H9 (cell line): ENCODE data around the gene NECTIN1. TPM values are rescaled to one million over a fixed set of nuclear protein-coding genes. Genes with fewer than 3 reads are reported as not detected.

Source experiments
- DNase-seq: peaks from one replicate; pipeline ENCODE4 v3.0.0-alpha.2; 2017
- H2AFZ ChIP-seq: one replicate; pipeline ENCODE4 v1.6.1; 2013; ENCODE audit warnings: mild to moderate bottlenecking, low read length, control low read depth, moderate library complexity
- H2AK5ac ChIP-seq: 2 replicates; pipeline ENCODE4 v1.6.1; 2013; ENCODE audit warnings: low read length, control low read depth, mixed read lengths; ENCODE audit not compliant: insufficient read length
- H2BK120ac ChIP-seq: one replicate; pipeline ENCODE4 v1.6.1; 2013; ENCODE audit warnings: low read depth, mild to moderate bottlenecking, low read length, control low read depth, inconsistent platforms; ENCODE audit not compliant: poor library complexity, severe bottlenecking
- H2BK12ac ChIP-seq: 2 replicates; pipeline ENCODE4 v1.6.1; 2013; ENCODE audit warnings: low read length, control low read depth, mixed read lengths, low read depth; ENCODE audit not compliant: insufficient read length
- H2BK15ac ChIP-seq: 2 replicates; pipeline ENCODE4 v1.6.1; 2013; ENCODE audit warnings: low read depth, low read length, control low read depth
- H2BK20ac ChIP-seq: one replicate; pipeline ENCODE4 v1.6.1; 2013; ENCODE audit warnings: low read depth, mild to moderate bottlenecking, low read length, control low read depth, inconsistent platforms; ENCODE audit not compliant: poor library complexity, severe bottlenecking
- H2BK5ac ChIP-seq: 2 replicates; pipeline ENCODE4 v1.6.1; 2013; ENCODE audit warnings: low read length, control low read depth, mixed read lengths; ENCODE audit not compliant: insufficient read length
- H3K14ac ChIP-seq: 2 replicates; pipeline ENCODE4 v1.6.1; 2013; ENCODE audit warnings: low read length, control low read depth; ENCODE audit not compliant: insufficient read depth
- H3K18ac ChIP-seq: 2 replicates; pipeline ENCODE4 v1.6.1; 2013; ENCODE audit warnings: low read depth, mild to moderate bottlenecking, mixed read lengths, low read length, control low read depth; ENCODE audit not compliant: insufficient read length
- H3K23ac ChIP-seq: 2 replicates; pipeline ENCODE4 v1.6.1; 2013; ENCODE audit warnings: low read length, control low read depth, mixed read lengths, low read depth; ENCODE audit not compliant: insufficient read length
- H3K23me2 ChIP-seq: 2 replicates; pipeline ENCODE4 v1.6.1; 2013; ENCODE audit warnings: low read depth, mild to moderate bottlenecking, mixed read lengths, low read length, control low read depth; ENCODE audit not compliant: insufficient read length, poor library complexity, severe bottlenecking
- H3K27ac ChIP-seq: 2 replicates; pipeline ENCODE4 v1.5.1; 2013; ENCODE audit warnings: low read length, control low read depth, mixed read lengths, low read depth; ENCODE audit not compliant: insufficient read length
- H3K27me3 ChIP-seq: 2 replicates; pipeline ENCODE4 v1.6.1; 2013; ENCODE audit warnings: low read length, control low read depth, inconsistent platforms; ENCODE audit not compliant: insufficient read depth
- H3K4ac ChIP-seq: 2 replicates; pipeline ENCODE4 v1.6.1; 2013; ENCODE audit warnings: low read depth, mild to moderate bottlenecking, control low read depth, inconsistent platforms, low read length, moderate library complexity
- H3K4me1 ChIP-seq: 2 replicates; pipeline ENCODE4 v1.6.1; 2013; ENCODE audit warnings: low read length, control low read depth, inconsistent platforms; ENCODE audit not compliant: insufficient read depth
- H3K4me2 ChIP-seq: 2 replicates; pipeline ENCODE4 v1.6.1; 2013; ENCODE audit warnings: low read length, control low read depth, mixed read lengths; ENCODE audit not compliant: insufficient read length, insufficient read depth
- H3K56ac ChIP-seq: 2 replicates; pipeline ENCODE4 v1.6.1; 2013; ENCODE audit warnings: low read depth, mild to moderate bottlenecking, mixed read lengths, low read length, control low read depth; ENCODE audit not compliant: insufficient read length
- H3K79me1 ChIP-seq: 2 replicates; pipeline ENCODE4 v1.6.1; 2013; ENCODE audit warnings: low read depth, mild to moderate bottlenecking, moderate library complexity, low read length, control low read depth, inconsistent platforms; ENCODE audit not compliant: insufficient read depth, poor library complexity, severe bottlenecking
- H3K79me2 ChIP-seq: 2 replicates; pipeline ENCODE4 v1.6.1; 2013; ENCODE audit warnings: low read length, control low read depth, inconsistent platforms; ENCODE audit not compliant: insufficient read depth
- H3K9ac ChIP-seq: 2 replicates; pipeline ENCODE4 v1.6.1; 2013; ENCODE audit warnings: low read length, control low read depth, mixed read lengths; ENCODE audit not compliant: insufficient read length; ENCODE audit errors: extremely low read depth
- H3K9me3 ChIP-seq: one replicate; pipeline ENCODE4 v1.6.1; 2013; ENCODE audit warnings: low read depth, low read length, inconsistent platforms; ENCODE audit not compliant: control insufficient read depth
- H3T11ph ChIP-seq: one replicate; pipeline ENCODE4 v1.6.1; 2013; ENCODE audit warnings: mild to moderate bottlenecking, low read length, control low read depth, inconsistent platforms
- H4K20me1 ChIP-seq: one replicate; pipeline ENCODE4 v1.6.1; 2013; ENCODE audit not compliant: control insufficient read depth, insufficient read length, insufficient read depth
- H4K5ac ChIP-seq: 2 replicates; pipeline ENCODE4 v1.6.1; 2013; ENCODE audit warnings: low read depth, mild to moderate bottlenecking, mixed read lengths, low read length, control low read depth; ENCODE audit not compliant: insufficient read length
- H4K8ac ChIP-seq: replicated peaks from 2 replicates; pipeline ENCODE4 v1.6.1; 2013; ENCODE audit warnings: low read length, control low read depth, mixed read lengths, low read depth; ENCODE audit not compliant: insufficient read length
- H4K91ac ChIP-seq: 2 replicates; pipeline ENCODE4 v1.6.1; 2013; ENCODE audit warnings: low read depth, mild to moderate bottlenecking, moderate library complexity, mixed read lengths, low read length, control low read depth; ENCODE audit not compliant: insufficient read length
- H3K27ac Mint-ChIP-seq, 3 experiments: 2 replicates in 2 of 3; 3 replicates in 1 of 3; pipeline ENCODE4 v1.8.0; 2020 to 2021; ENCODE audit warnings: mixed read lengths in 3 of 3, mild to moderate bottlenecking in 1 of 3, moderate library complexity in 1 of 3
- H3K27me3 Mint-ChIP-seq: 2 replicates; pipeline ENCODE4 v1.8.0; 2021; ENCODE audit warnings: low read depth, mild to moderate bottlenecking, moderate library complexity, mixed read lengths
- H3K36me3 Mint-ChIP-seq, 3 experiments: 2 replicates in 2 of 3; 3 replicates in 1 of 3; pipeline ENCODE4 v1.8.0; 2020 to 2021; ENCODE audit warnings: low read depth in 3 of 3, mixed read lengths in 3 of 3; ENCODE audit not compliant: insufficient read depth in 1 of 3
- H3K4me1 Mint-ChIP-seq, 2 experiments: 2 replicates each; pipeline ENCODE4 v1.8.0; 2020; ENCODE audit warnings: mixed read lengths in 2 of 2
- H3K4me3 Mint-ChIP-seq, 2 experiments: 2 replicates in 1 of 2; 3 replicates in 1 of 2; pipeline ENCODE4 v1.8.0; 2020 to 2021; ENCODE audit warnings: mild to moderate bottlenecking in 2 of 2, mixed read lengths in 2 of 2, moderate library complexity in 1 of 2
- H3K9me3 Mint-ChIP-seq, 2 experiments: 2 replicates in 1 of 2; 3 replicates in 1 of 2; pipeline ENCODE4 v1.8.0; 2020; ENCODE audit warnings: mild to moderate bottlenecking in 2 of 2, mixed read lengths in 2 of 2, moderate library complexity in 1 of 2
- WGBS: extraction: QIAGEN DNeasy Blood & Tissue Kit; methylation state at CpG from one replicate; pipeline ENCODE4 v1.1.7; 2013; ENCODE audit warnings: missing lambda C conversion rate, low lambda C conversion rate, mixed read lengths; ENCODE audit not compliant: insufficient read length; ENCODE audit errors: extremely low coverage; 5-methylcytosine and 5-hydroxymethylcytosine counted together
- total RNA-seq: library from RNA; stranded (reverse); gene quantifications from 2 replicates; pipeline ENCODE4 v1.2.1, GENCODE V29; 2021
- TF ChIP-seq, protein P1 (sequence below): fragments of 200-600 bp; sonication (generic); conservative IDR thresholded peaks from 3 replicates; pipeline ENCODE4 v1.8.0; 2021; ENCODE audit warnings: antibody characterized with exemption, mild to moderate bottlenecking

The NECTIN1 gene
- total RNA-seq, 1 experiment from 2014 or later: 113 TPM

DNA sequence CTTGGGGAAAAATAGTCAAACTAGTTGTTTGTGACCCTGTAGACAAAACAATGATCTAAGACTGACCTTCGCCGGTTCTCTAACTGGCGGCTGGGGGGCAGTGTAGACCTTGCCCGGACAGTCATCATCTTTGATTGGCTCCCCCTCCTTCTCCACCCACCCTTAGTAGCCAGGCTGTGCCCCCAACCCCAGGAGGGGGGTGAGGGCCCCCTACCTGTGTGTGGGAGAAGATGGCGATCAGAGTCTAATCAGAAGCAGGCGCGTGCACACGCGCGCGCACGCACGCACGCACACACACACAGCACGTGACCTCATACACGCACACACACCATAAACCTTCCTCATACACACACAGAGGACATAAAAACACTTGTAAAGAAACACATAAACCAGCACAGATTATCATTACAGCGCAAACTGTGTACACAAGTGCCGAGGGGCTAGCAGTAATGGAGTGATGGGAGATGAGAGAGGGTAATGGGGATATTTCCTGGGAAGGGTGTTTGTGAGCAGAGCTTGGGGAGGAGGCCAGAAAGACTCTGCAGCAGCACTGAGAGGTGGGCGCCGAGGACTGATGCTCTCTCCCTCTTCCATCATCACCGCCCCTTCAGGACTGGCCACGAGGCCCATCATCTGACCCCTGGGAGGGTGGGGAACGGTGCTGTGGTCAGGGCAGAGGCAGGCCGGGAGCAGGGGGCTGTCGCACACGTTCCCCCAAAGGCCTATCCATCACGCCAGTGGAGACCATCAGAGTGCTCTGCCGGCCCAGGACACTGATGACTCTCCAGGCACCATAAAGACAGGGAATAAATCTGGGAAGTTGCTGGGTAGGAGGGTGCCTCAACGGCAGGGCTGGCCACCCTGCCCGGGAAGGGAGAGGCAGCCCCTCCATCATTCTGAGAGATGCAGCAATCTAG, 12.2 kb downstream of the NECTIN1 start:
- Histone ChIP-seq H4K8ac (no peak overlapping the region), H4K20me1 (peaks cover 4% of the 10 kb centered on the region), H3K79me1 (peaks cover 23% of the 10 kb centered on the region), H3K4ac (no peak overlapping the region), H2BK20ac (no peak overlapping the region), H2BK5ac (no peak overlapping the region), H2AK5ac (no peak overlapping the region), H3K27ac (no peak overlapping the region), H2BK12ac (no peak overlapping the region), H3K56ac (no peak overlapping the region), H4K5ac (no peak overlapping the region), H3K4me2 (no peak overlapping the region), H3K9me3 (no peaks in the 10 kb centered on the region), H3K14ac (no peak overlapping the region), H3K4me1 (peaks cover 3% of the 10 kb centered on the region; the same call in 1 of the 2 replicates), H2BK15ac (no peak overlapping the region), H3T11ph (no peak overlapping the region), H2BK120ac (no peak overlapping the region), H3K18ac (no peak overlapping the region), H3K23ac (no peak overlapping the region), H3K27me3 (no peaks in the 10 kb centered on the region), H3K9ac (no peak overlapping the region), H2AFZ (no peak overlapping the region), H3K23me2 (no peaks in the 10 kb centered on the region), H3K79me2 (peaks cover 45% of the 10 kb centered on the region; the same call in 1 of the 2 replicates), H4K91ac (no peak overlapping the region)
- TF ChIP-seq, protein P1, sequence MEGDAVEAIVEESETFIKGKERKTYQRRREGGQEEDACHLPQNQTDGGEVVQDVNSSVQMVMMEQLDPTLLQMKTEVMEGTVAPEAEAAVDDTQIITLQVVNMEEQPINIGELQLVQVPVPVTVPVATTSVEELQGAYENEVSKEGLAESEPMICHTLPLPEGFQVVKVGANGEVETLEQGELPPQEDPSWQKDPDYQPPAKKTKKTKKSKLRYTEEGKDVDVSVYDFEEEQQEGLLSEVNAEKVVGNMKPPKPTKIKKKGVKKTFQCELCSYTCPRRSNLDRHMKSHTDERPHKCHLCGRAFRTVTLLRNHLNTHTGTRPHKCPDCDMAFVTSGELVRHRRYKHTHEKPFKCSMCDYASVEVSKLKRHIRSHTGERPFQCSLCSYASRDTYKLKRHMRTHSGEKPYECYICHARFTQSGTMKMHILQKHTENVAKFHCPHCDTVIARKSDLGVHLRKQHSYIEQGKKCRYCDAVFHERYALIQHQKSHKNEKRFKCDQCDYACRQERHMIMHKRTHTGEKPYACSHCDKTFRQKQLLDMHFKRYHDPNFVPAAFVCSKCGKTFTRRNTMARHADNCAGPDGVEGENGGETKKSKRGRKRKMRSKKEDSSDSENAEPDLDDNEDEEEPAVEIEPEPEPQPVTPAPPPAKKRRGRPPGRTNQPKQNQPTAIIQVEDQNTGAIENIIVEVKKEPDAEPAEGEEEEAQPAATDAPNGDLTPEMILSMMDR: no peak; the same call in 2 of the 3 replicates
- Mint-ChIP-seq H3K9me3 (no peaks in the 10 kb centered on the region), H3K27me3 (no peaks in the 10 kb centered on the region; the same call in none of the 2 replicates), H3K4me3 (no peak overlapping the region), H3K27ac (no peak overlapping the region), H3K36me3 (peaks cover 7 to 22% (median 16%) of the 10 kb centered on the region in 3 experiments; a peak in 6 of 7 replicates), H3K4me1 (peaks cover 64 to 76% of the 10 kb centered on the region in 2 experiments)
- DNase-seq: no peak
- WGBS: no CpG with 5 or more reads among the region's 30 CpGs
